Testis (tissue), 3 donors: ENCODE measurements around the gene LAIR2. TPM values are rescaled to one million over a fixed set of nuclear protein-coding genes. Genes with fewer than 3 reads are reported as not detected.
A peak's percentile ranks its signal among the peaks of the same experiment; 100 is the strongest.

Source experiments
- DNase-seq: peaks from one replicate; pipeline ENCODE4 v3.0.0-alpha.2; 2019
- H3K27ac ChIP-seq, 2 donors: fragments of 200-600 bp; sonication (generic); one replicate each; pipeline ENCODE4 v1.5.1; 2019
- H3K27me3 ChIP-seq: fragments of 200-600 bp; sonication (generic); one replicate; pipeline ENCODE4 v1.5.1; 2019
- H3K36me3 ChIP-seq: fragments of 200-600 bp; sonication (generic); one replicate; pipeline ENCODE4 v1.5.1; 2017; ENCODE audit warnings: low read depth; ENCODE audit errors: missing control alignments
- H3K4me1 ChIP-seq: fragments of 200-600 bp; sonication (generic); one replicate; pipeline ENCODE4 v1.5.1; 2019
- H3K4me3 ChIP-seq, 2 donors: fragments of 200-600 bp; sonication (generic); one replicate each; pipeline ENCODE4 v1.5.1; 2017 to 2019
- H3K9me3 ChIP-seq: fragments of 200-600 bp; sonication (generic); one replicate; pipeline ENCODE4 v1.5.1; 2017
- CTCF ChIP-seq, 3 experiments: fragments of 450-650 bp in 2 of 3; fragments of 200-600 bp in 1 of 3; sonication (generic) in 1 of 3; IDR thresholded peaks; one replicate each; pipeline ENCODE4 v1.5.1; 2016 to 2019; ENCODE audit warnings: antibody characterized with exemption in 3 of 3, mild to moderate bottlenecking in 2 of 3, moderate library complexity in 1 of 3
- POLR2A ChIP-seq: fragments of 450-650 bp; IDR thresholded peaks from one replicate; pipeline ENCODE4 v1.6.1; 2017; ENCODE audit warnings: antibody characterized with exemption, mild to moderate bottlenecking, moderate library complexity
- WGBS, 2 donors: methylation state at CpG; one replicate each; pipeline ENCODE4 v1.1.5; 2018; 5-methylcytosine and 5-hydroxymethylcytosine counted together
- intact Hi-C: fragments of 100-400 bp; cut with DNase I; formaldehyde crosslinking; loops from one replicate; pipeline ENCODE4 v1.15.1; 2023; ENCODE audit warnings: low total_unique reads
- polyA plus RNA-seq: library from polyadenylated mRNA; stranded (reverse); fragments of 350-450 nt; fragmentation: Illumina TruSeq; extraction: RNeasy Lipid Tissue Mini Kit (QIAGEN cat#74804); gene quantifications from one replicate; pipeline ENCODE4 v1.2.3, GENCODE V29; 2014; ENCODE audit warnings: low read depth, low replicate concordance; ENCODE audit not compliant: insufficient read depth
- total RNA-seq, 2 donors: library from RNA; depleted of rRNA; stranded (reverse); fragments of >200 nt; gene quantifications; one replicate each; pipeline ENCODE4 v1.2.3, GENCODE V29; 2016

LAIR2 gene
- total and polyA plus RNA-seq, 3 donors from 2014 or later = 0.65 TPM; not detected in 2

DNA sequence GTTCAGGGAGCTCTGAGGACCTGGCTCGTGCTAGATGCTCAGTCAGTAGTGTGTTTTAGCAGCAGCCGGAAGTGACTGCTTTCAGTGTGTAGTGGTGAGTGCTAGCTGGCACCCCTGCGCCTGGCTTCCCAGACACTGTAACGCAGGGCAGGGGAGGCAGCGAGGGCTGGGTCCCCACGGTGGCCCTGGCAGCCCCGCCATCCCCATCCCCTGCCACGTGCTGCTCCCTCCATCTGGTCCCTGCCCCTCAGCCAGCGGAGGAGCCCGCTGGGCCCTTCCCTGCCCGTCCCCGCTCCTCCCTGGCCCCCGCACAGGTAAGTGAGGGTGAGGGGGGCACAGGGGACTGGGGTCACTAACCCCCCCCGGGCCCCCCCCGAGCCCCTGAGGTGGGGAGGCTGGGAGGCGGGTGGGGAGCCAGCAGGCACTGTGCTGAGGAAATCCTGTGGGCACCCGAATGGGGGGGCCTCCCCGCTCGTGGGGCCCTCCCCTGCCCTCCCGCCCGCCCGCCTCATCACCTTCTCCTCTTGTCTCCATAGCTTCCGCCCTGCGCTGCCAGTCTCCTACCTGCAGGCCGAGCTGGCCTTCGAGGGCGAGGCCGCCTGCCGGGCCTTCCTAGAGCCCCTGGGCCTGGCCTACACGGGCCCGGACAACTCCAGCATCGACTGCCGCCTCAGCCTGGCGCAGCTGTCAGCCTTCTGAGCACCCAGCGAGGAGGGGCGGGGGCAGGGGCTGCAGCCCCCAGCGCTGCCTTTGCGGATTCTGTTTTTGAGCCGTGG is 42.2 kb upstream of the LAIR2 start:
- no peaks in the 10 kb centered on the region for H3K36me3 ChIP-seq
- intact Hi-C loops = no loop called here

GRCh38 chr19:54461210-54461609 is 41.4 kb upstream of the LAIR2 start:
- Histone ChIP-seq H3K4me1 (peaks cover 11% of the 10 kb centered on the region), H3K36me3 (no peaks in the 10 kb centered on the region), H3K9me3 (no peaks in the 10 kb centered on the region), H3K4me3 (no peak overlapping the region), H3K27me3 (no peaks in the 10 kb centered on the region), H3K27ac (no peak overlapping the region)
- no peak for TF ChIP-seq CTCF (IDR thresholded peaks at IDR 0.05)
- no peak for TF ChIP-seq POLR2A
- intact Hi-C loops = no loop called here
- WGBS, 2 donors = 85 to 87% methylated on average over 27 of the region's 27 CpGs
- no peak for DNase-seq

More for the DNA sequence above, 42.2 kb upstream of the LAIR2 start:
- Histone ChIP-seq H3K4me1 (peaks cover 11% of the 10 kb centered on the region), H3K4me3 (no peak overlapping the region), H3K27ac (no peak overlapping the region), H3K9me3 (no peaks in the 10 kb centered on the region), H3K27me3 (no peaks in the 10 kb centered on the region)
- 85 to 89% methylated on average over 18 to 39 of the region's 39 CpGs for WGBS, 2 donors
- DNase-seq = no peak
- TF ChIP-seq POLR2A (no peak), CTCF (IDR thresholded peaks at IDR 0.05) (no peak)

DNA sequence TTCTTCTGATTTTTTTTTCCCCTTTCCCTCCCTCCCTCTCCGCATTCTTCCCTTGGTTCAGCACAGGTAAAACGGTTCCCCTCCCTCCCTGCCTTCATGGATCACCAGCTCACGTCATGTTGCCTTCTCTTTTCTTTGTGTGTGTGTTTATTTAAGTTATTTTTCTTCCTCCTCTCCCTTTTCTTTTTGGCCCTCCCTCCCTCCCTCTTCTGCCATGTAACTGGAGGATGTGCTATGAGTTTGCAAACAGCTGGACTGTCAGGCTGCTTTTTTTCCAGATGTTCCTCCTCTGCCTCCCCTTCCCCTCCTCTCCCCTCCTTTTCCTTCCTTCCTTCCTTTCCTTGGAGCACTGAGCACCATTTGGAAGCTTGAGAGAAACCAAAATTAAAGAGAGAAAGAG is 41.0 kb upstream of the LAIR2 start:
- H3K27ac ChIP-seq = no peak overlapping the region
- no peaks in the 10 kb centered on the region for H3K27me3 ChIP-seq
- peaks cover 11% of the 10 kb centered on the region for H3K4me1 ChIP-seq
- TF ChIP-seq POLR2A (no peak), CTCF (IDR thresholded peaks at IDR 0.05) (no peak)
- no peaks in the 10 kb centered on the region for H3K36me3 ChIP-seq
- intact Hi-C loops = no loop called here
- no peak for DNase-seq
- H3K4me3 ChIP-seq = no peak overlapping the region
- WGBS, 2 donors = 47 to 55% methylated on average over 3 of the region's 3 CpGs
- H3K9me3 ChIP-seq = no peaks in the 10 kb centered on the region

GRCh38 chr19:54462047-54462654 is 40.5 kb upstream of the LAIR2 start:
- intact Hi-C loops = no loop called here
- peak overlapping the region; percentile 82 to 95 for H3K27ac ChIP-seq
- no peak for DNase-seq

More at GRCh38 chr19:54462047-54462654, 40.5 kb upstream of the LAIR2 start:
- TF ChIP-seq POLR2A (no peak), CTCF (IDR thresholded peaks at IDR 0.05) (no peak)
- 41 to 60% methylated on average over 10 to 15 of the region's 15 CpGs for WGBS, 2 donors
- Histone ChIP-seq H3K27me3 (no peaks in the 10 kb centered on the region), H3K4me3 (peak overlapping the region in 1 of 2 donors; percentile 69), H3K36me3 (no peaks in the 10 kb centered on the region), H3K4me1 (peaks cover 11% of the 10 kb centered on the region), H3K9me3 (no peaks in the 10 kb centered on the region)
